HG03565 (cell line): Measurements from ENCODE around the gene ZNF445.
"Not testable (repeated sequence)": the region's sequence is repeated elsewhere in the genome, so short reads cannot be mapped to it uniquely, and the experiment has no call there.

Source experiments
- ATAC-seq: cut with Tn5 transposase; IDR thresholded peaks from one replicate; pipeline ENCODE4 v1.9.1; 2021; ENCODE audit warnings: mild to moderate bottlenecking, moderate library complexity; ENCODE audit not compliant: unreplicated experiment

Gene ZNF445

DNA sequence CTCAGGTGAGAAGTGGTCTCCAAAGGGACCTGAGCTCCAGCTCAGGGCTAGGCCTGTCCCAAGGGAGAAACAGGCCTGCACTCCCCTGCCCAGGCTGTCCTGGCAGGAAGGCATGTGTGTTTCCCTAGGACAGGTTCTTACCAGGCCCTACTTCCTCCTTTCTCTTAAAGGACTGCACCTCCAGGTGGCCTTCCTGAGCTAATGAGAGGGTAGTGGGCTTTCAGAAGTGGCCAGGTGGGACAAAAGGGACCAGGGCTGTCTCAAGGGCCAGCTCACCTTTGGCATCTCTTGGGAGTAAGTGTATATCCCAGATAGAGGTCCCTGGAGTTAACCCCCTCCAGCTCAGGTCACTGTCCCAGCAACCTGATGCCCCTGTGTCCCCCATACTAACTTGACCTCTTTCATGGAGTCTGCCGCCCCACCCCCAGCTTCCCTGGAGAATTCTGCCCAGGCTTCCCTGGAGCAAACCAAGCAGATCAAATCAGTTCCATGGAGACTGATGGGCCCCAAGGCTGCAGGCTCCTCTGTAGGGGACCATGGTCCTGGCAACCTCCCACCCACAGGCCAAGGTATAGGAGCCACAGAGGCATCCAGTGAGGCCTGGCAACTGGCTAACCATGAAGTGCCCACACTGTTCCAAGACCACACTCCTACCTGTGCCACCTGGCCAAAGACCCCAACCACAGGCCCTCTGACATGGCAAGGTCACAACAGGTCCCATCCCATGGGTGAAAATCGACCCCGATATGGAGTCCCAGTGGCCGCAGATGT lies 67.6 kb downstream of the ZNF445 start:
- no peak for ATAC-seq

DNA sequence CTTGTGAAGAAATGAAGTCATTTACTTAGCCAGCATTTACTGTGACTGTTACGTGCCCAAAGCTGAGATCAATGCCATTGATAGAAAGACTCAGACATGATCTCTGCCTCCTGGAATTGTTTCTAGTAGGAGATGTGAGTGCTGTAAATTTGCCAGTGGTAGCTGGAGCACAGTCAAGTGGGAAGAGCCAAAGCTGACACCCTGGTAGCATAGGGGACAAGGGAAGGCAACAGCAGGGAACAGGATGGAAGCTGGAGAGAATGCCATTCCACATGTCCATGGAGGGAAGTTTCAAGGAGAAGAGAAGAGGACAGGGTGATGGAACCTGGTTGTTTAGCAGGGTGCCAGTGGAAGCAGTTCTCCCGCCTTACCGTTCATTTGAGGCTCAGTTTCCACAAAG lies 74.9 kb downstream of the ZNF445 start:
- no peak for ATAC-seq

DNA sequence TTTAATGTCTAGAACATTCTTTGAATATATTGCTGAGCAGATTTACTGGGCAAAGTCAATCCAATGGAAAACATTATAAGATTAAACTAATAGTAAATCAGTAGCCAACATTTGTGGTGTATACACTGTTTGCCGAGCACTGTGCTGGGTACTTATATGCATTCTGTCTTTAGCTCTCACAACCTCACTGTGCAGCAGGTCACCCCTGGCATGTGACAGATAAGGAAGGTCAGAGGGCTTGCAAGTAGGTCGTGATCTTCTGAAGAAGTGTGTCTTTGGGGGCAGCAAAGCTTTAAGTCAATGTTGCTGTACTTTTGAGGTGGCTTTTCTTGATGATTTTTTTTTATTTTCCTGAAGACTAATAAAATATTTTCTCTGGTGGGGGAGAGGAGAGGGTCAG lies 76.7 kb downstream of the ZNF445 start:
- ATAC-seq = no peak

DNA sequence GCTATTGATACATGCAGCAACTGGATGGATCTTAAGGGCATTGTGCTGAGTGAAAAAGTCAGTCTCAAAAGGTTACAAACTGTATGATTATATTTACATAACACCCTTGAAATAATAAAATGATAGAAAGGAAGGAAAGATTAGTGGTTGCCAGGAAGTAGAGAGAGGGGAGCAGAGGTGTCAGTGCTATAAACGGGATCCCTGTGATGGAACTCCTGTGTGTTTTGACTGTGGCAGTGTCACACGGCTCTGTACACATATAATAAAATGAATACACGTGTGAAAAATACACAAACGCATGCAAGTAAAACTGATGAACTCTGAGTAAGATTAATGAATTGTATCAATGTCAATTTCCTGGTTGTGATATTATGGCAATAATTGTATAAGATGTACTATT lies 78.6 kb downstream of the ZNF445 start:
- no peak for ATAC-seq

DNA sequence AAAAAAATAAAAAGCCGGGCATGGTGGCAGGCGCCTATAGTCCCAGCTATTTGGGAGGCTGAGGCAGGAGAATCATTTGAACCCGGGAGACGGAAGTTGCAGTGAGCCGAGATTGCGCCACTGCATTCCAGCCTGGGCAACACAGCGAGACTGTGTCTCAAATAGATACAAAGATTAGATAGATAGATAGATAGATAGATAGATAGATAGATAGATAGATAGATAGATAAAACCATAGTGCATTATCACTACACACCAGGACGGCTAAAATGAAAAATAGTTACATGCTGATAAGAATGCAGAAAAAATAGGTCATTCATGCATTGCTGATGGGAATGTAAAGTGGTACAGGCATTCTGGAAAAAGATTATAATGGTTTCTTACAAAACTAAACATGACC lies 79.2 kb downstream of the ZNF445 start:
- not testable (repeated sequence) for ATAC-seq

DNA sequence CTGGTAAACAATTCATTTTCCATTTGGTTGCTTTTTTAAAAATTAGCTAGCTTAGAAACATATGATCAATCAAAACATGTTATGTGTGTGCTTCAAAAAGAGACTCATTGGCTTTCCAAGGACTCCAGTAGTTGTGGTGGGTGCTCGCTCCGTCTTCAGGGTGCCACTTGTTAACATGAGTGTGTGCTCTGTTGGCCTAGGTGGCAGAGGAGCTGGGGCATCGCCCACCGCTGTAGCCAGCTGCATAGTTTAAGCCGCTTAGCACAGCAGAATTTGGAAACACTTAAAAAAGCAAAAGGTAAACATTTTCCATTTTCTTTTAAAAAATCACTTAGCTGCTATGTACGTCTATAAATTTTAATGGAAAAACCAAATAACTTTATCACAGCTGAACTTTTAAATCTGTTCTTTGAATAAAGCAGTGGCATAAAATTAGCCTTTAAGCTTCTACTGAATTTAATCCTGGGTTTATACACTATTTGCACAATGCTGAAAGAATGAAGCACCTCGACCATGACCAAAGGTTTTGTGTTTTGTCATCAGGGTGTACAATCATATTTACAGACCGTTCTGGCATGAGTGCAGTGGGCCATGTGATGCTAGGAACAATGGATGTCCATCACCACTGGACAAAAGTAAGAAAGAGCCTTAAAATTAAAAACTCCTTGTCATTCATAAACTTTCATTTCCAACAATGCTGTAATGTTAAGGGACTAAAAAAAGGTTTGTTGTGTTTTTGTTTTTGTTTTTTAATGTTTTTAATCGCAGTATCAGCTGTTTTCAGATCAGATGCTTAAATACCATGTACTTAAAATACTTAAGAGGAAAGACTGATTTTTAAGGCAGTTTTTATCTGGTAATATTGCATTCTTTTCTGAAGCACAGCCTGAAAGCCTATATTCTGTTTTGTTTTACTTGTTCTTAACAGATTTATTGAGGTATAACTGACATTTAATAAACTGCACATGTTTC lies 81.0 kb downstream of the ZNF445 start:
- no peak for ATAC-seq

DNA sequence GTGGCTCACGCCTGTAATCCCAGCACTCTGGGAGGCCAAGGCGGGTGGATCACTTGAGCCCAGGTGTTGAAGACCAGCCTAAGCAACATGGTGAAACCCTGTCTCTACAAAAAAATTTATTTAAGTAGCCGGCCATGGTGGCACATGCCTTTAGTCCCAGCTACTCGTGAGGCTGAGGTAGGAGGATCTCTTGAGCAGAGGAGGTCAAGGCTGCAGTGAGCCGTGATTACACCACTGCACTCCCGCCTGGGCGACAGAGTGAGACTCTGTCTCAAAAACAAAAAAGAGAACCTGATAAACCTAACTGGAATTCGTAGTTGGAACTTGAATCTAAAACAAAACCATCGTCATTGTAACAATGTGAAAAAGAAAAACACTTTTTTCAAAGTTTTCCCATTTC lies 81.8 kb downstream of the ZNF445 start:
- no peak for ATAC-seq

DNA sequence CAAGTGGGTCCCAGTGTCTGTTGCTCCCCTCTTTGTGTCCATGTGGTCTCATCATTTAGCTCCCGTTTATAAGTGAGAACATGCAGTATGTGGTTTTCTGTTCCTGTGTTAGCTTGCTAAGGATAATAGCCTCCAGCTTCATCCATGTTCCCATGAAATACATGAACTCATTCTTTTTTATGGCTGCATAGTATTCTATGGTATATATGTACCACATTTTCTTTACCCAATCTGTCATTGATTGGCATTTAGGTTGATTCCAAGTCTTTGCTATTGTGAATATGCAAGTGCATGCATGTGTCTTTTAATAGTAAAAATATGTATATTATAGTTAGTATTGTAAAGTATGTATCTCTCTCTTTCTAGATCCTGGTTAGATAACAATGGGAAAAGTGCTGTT lies 85.0 kb downstream of the ZNF445 start:
- ATAC-seq = no peak

DNA sequence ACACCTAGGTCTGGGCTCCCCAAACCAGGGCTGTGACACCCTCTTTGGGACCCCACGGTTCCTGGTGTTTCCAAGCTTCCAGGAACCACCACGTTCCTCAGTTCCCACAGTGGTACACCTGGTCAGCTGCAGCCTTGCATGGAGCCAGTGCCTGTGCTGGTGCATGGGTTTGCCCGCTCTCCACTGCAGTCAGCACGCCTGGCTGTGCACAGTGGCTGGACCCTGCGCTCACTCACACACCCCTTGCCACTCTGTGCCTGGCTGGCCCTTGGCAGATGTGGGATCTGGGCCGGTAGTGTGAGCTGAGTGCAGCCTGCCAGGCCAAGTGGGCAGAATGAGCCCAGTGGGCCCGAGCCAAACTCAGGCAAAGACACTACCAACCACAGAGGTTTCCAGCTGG lies 90.1 kb downstream of the ZNF445 start:
- no peak for ATAC-seq
